Activated T-cell treated with anti-CD3 and anti-CD28 coated beads for 4 hours (primary cell): Measurements from ENCODE around the gene DNASE2.

Source experiments
- DNase-seq: peaks from one replicate; pipeline ENCODE4 v3.0.0-alpha.2; 2020

The DNASE2 gene

GRCh38 chr19:12828494-12828893, 52.8 kb downstream of the DNASE2 start:
- no peak for DNase-seq

GRCh38 chr19:12825254-12826131, 55.8 kb downstream of the DNASE2 start:
- DNase-seq = no peak
